ENCODE data around the gene MN1.

DNA sequence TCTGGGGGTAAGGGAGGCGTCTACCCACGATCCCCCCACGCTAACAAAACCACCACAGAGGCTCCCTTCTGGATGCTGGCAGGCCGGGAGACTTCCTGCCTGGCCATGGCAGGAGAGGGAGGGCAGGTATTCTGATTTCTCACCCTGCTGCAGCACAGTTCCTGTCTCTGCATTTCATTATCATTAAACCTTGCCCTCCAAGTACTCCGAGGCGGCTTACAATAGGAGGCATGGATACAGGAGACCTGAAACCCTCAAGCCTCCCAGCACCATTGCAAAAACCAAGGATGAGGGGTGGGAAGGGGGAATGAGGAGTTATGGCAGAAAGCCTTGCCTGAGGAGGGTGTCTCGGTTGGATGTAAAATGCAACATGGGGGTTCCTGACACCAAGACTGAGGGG, 44.1 kb upstream of the MN1 start:
- TF ChIP-seq EZH2 (IDR thresholded peaks at IDR 0.05) (no peak), POLR2AphosphoS5 (IDR thresholded peaks at IDR 0.05; ENCODE audit: borderline replicate concordance, low read depth, low read length) (no peak)
